Parathyroid adenoma (tissue), 2 donors: Measurements from ENCODE around the gene MNT.

ENCODE experiments used
- H2AFZ ChIP-seq: fragments of 300-600 bp; sonication (generic); one replicate; pipeline ENCODE4 v1.7.0; 2017; ENCODE audit warnings: antibody characterized with exemption, mild to moderate bottlenecking
- H3K27ac ChIP-seq: fragments of 300-600 bp; sonication (generic); one replicate; pipeline ENCODE4 v1.7.0; 2017
- H3K27me3 ChIP-seq: fragments of 300-600 bp; sonication (generic); one replicate; pipeline ENCODE4 v1.7.0; 2017; ENCODE audit warnings: low read length; ENCODE audit not compliant: control insufficient read depth, insufficient read depth
- H3K36me3 ChIP-seq: fragments of 300-600 bp; sonication (generic); one replicate; pipeline ENCODE4 v1.7.0; 2017; ENCODE audit warnings: low read length; ENCODE audit not compliant: control insufficient read depth, insufficient read depth
- H3K4me1 ChIP-seq: fragments of 300-600 bp; sonication (generic); one replicate; pipeline ENCODE4 v1.7.0; 2017; ENCODE audit warnings: control low read depth
- H3K4me2 ChIP-seq: fragments of 300-600 bp; sonication (generic); one replicate; pipeline ENCODE4 v1.7.0; 2017; ENCODE audit warnings: low read length
- H3K4me3 ChIP-seq: fragments of 300-600 bp; sonication (generic); one replicate; pipeline ENCODE4 v1.7.0; 2017; ENCODE audit warnings: low read depth, low read length
- H3K79me2 ChIP-seq: fragments of 300-600 bp; sonication (generic); one replicate; pipeline ENCODE4 v1.7.0; 2017; ENCODE audit warnings: control low read depth
- H3K9ac ChIP-seq: fragments of 300-600 bp; sonication (generic); one replicate; pipeline ENCODE4 v1.7.0; 2017; ENCODE audit warnings: mild to moderate bottlenecking
- H3K9me3 ChIP-seq: fragments of 300-600 bp; sonication (generic); one replicate; pipeline ENCODE4 v1.7.0; 2017; ENCODE audit warnings: low read length; ENCODE audit not compliant: control insufficient read depth
- CTCF ChIP-seq: fragments of 300-600 bp; sonication (generic); IDR thresholded peaks from one replicate; pipeline ENCODE4 v1.7.0; 2017; ENCODE audit warnings: antibody characterized with exemption, mild to moderate bottlenecking
- donor health status: primary hyperparathyroidism.

The MNT gene

GRCh38 chr17:2427215-2427614, 26.4 kb upstream of the MNT start:
- no peaks in the 10 kb centered on the region for H3K9me3 ChIP-seq
- H3K79me2 ChIP-seq = no peaks in the 10 kb centered on the region
- no peak overlapping the region for H3K4me2 ChIP-seq
- no peak overlapping the region for H3K4me3 ChIP-seq
- no peak overlapping the region for H3K9ac ChIP-seq
- H3K4me1 ChIP-seq = no peaks in the 10 kb centered on the region
- H3K36me3 ChIP-seq = no peaks in the 10 kb centered on the region
- H2AFZ ChIP-seq = no peak overlapping the region
- H3K27ac ChIP-seq = no peak overlapping the region
- TF ChIP-seq CTCF = no peak
- H3K27me3 ChIP-seq = no peaks in the 10 kb centered on the region

- Histone ChIP-seq H3K4me3 (no peak overlapping the region), H3K27ac (no peak overlapping the region), H3K36me3 (no peaks in the 10 kb centered on the region), H3K27me3 (no peaks in the 10 kb centered on the region), H3K9ac (no peak overlapping the region), H3K4me1 (no peaks in the 10 kb centered on the region), H3K9me3 (no peaks in the 10 kb centered on the region), H2AFZ (no peak overlapping the region), H3K79me2 (no peaks in the 10 kb centered on the region), H3K4me2 (no peak overlapping the region)
- TF ChIP-seq CTCF = no peak
Observed at GRCh38 chr17:2423271-2423670, 22.4 kb upstream of the MNT start.

- Histone ChIP-seq H3K9me3 (no peaks in the 10 kb centered on the region), H3K79me2 (no peaks in the 10 kb centered on the region), H3K4me2 (no peak overlapping the region), H3K27ac (no peak overlapping the region), H3K4me1 (no peaks in the 10 kb centered on the region), H3K4me3 (no peak overlapping the region), H3K9ac (no peak overlapping the region), H3K27me3 (no peaks in the 10 kb centered on the region), H3K36me3 (no peaks in the 10 kb centered on the region), H2AFZ (no peak overlapping the region)
- no peak for TF ChIP-seq CTCF
Observed at GRCh38 chr17:2421315-2422147, 20.7 kb upstream of the MNT start.

GRCh38 chr17:2420176-2420575, 19.3 kb upstream of the MNT start:
- no peaks in the 10 kb centered on the region for H3K4me1 ChIP-seq
- H3K36me3 ChIP-seq = no peaks in the 10 kb centered on the region
- no peaks in the 10 kb centered on the region for H3K79me2 ChIP-seq
- no peaks in the 10 kb centered on the region for H3K9me3 ChIP-seq
- no peak overlapping the region for H3K4me3 ChIP-seq
- no peak overlapping the region for H3K4me2 ChIP-seq
- H3K27me3 ChIP-seq = no peaks in the 10 kb centered on the region
- no peak for TF ChIP-seq CTCF
- no peak overlapping the region for H3K9ac ChIP-seq
- H2AFZ ChIP-seq = no peak overlapping the region
- no peak overlapping the region for H3K27ac ChIP-seq

- Histone ChIP-seq H3K4me2 (no peak overlapping the region), H3K4me1 (no peaks in the 10 kb centered on the region), H3K79me2 (no peaks in the 10 kb centered on the region), H3K9me3 (no peaks in the 10 kb centered on the region), H3K27me3 (no peaks in the 10 kb centered on the region), H3K27ac (no peak overlapping the region), H3K4me3 (no peak overlapping the region), H2AFZ (no peak overlapping the region), H3K36me3 (no peaks in the 10 kb centered on the region), H3K9ac (no peak overlapping the region)
- no peak for TF ChIP-seq CTCF
Observed at GRCh38 chr17:2419486-2419885, 18.6 kb upstream of the MNT start.
